ENCODE results near the gene TMEM244. TPM values are rescaled to one million over a fixed set of nuclear protein-coding genes. Genes with fewer than 3 reads are reported as not detected.
A peak's percentile ranks its signal among the peaks of the same experiment; 100 is the strongest.

TMEM244 gene
- total and polyA plus RNA-seq, 2 of the 4 experiments (the other 2 are of a cell fraction): 0.21 to 0.36 TPM

DNA sequence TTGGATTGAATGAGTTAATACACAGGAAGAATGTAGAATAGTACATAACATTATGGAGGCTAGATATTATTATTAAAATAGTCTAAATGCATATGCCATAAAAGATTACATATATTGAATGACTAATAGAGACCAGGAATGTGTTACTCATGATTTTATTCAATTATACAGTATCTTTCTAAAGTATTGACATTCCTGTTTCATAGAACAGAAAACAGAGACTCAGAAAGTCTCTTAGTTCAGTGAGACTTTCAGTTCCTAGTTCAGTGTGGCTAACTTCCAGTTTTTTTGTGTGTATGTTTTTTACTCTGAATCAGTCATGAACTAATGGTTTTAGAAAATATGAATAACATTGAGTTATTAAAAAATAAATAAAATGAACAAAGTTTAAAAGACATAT, 34.6 kb upstream of the TMEM244 start:
- Histone ChIP-seq H2BK120ac (ENCODE audit: low read depth, low read length) (no peak overlapping the region), H3K27ac (ENCODE audit: insufficient read depth, low read length) (no peak overlapping the region), H3K9me1 (ENCODE audit: insufficient read depth, low read length) (peaks cover 2% of the 10 kb centered on the region; the same call in 1 of the 2 replicates), H3K9me3 (ENCODE audit: control insufficient read depth, insufficient read depth, low read length) (no peaks in the 10 kb centered on the region), H3K18ac (ENCODE audit: low read depth, low read length) (no peak overlapping the region), H4K20me1 (ENCODE audit: insufficient read depth, low read length) (no peaks in the 10 kb centered on the region), H3K4me3 (ENCODE audit: insufficient read depth, low read depth, low read length) (no peak overlapping the region), H3K14ac (replicated peaks; ENCODE audit: low read depth, low read length) (no peak overlapping the region), H3K4ac (ENCODE audit: low read depth, low read length) (no peak overlapping the region), H2AK9ac (replicated peaks; ENCODE audit: low read depth, low read length, poor library complexity) (no peak overlapping the region), H3K23ac (ENCODE audit: low read depth, low read length) (no peak overlapping the region), H3K36me3 (ENCODE audit: control insufficient read depth, insufficient read depth, low read length) (no peaks in the 10 kb centered on the region), H2BK20ac (ENCODE audit: low read depth, low read length) (no peak overlapping the region), H3K4me2 (ENCODE audit: low read depth, low read length) (no peak overlapping the region), H3K4me1 (ENCODE audit: control insufficient read depth, insufficient read depth, low read length) (no peaks in the 10 kb centered on the region), H2BK15ac (ENCODE audit: low read depth, low read length) (no peak overlapping the region), H3K27me3 (ENCODE audit: control insufficient read depth, insufficient read depth, low read length) (no peaks in the 10 kb centered on the region), H4K5ac (ENCODE audit: low read depth, low read length) (no peak overlapping the region), H2AK5ac (ENCODE audit: low read depth, low read length) (no peak overlapping the region), H3K79me1 (ENCODE audit: low read depth in 1 of 2, low read length in 2 of 2) (no peaks in the 10 kb centered on the region), H4K8ac (ENCODE audit: low read depth in 2 of 2, low read length in 2 of 2) (no peak overlapping the region), H3K56ac (ENCODE audit: extremely low read depth, insufficient read depth, low read length) (no peak overlapping the region), H2BK5ac (ENCODE audit: low read depth, low read length, poor library complexity, severe bottlenecking) (no peak overlapping the region), H3K9ac (ENCODE audit: low read depth, low read length) (no peak overlapping the region), H2AFZ (replicated peaks; ENCODE audit: low read length, poor library complexity) (no peak overlapping the region), H4K91ac (ENCODE audit: insufficient read depth, low read depth, low read length) (no peak overlapping the region)
- DNase-seq (peak; percentile 60), ATAC-seq (ENCODE audit: low read depth) (peak; percentile 35; the same call in 1 of the 2 replicates)
- TF ChIP-seq RFX5 (IDR thresholded peaks at IDR 0.05; ENCODE audit: low read depth, low read length) (no peak), RAD21 (IDR thresholded peaks at IDR 0.05; ENCODE audit: low read length) (no peak)
- POLR2A ChIA-PET (ENCODE audit: unreplicated experiment): interaction anchor here (0.6 kb wide), 1 partner anchor 11 kb away, joined by 4 read pairs; no protein-coding TSS in a partner anchor
- in situ Hi-C loops (cut with MboI; ENCODE audit: low sequenced_read_pairs): no loop called here
- no TSS peak for BruUV-seq (replicated peaks)
- CTCF ChIA-PET: interaction anchor here (0.7 kb wide), 1 partner anchor 86 kb away, joined by 4 read pairs; no protein-coding TSS in a partner anchor
- dilution Hi-C loops (cut with HindIII; ENCODE audit: low sequenced_read_pairs, unreplicated experiment): no loop called here
- intact Hi-C loops (cut with micrococcal nuclease): loop anchor here (10.0 kb wide), 1 partner anchor 301 kb away; no protein-coding TSS in a partner anchor

Data from IMR-90 (cell line).